Measurements from ENCODE around the gene SCTR. TPM values are rescaled to one million over a fixed set of nuclear protein-coding genes. Genes with fewer than 3 reads are reported as not detected.

Gene SCTR
- total RNA-seq, 1 donor from 2014 or later: not detected

GRCh38 chr2:119402645-119403560, 121.4 kb downstream of the SCTR start:
- Mint-ChIP-seq H3K9me3 (ENCODE audit: unreplicated experiment) (no peaks in the 10 kb centered on the region), H3K4me1 (ENCODE audit: unreplicated experiment) (no peaks in the 10 kb centered on the region), H3K27ac (ENCODE audit: unreplicated experiment) (no peak overlapping the region), H3K4me3 (ENCODE audit: unreplicated experiment) (no peak overlapping the region), H3K36me3 (ENCODE audit: unreplicated experiment) (no peaks in the 10 kb centered on the region), H3K27me3 (ENCODE audit: unreplicated experiment) (peaks cover 42% of the 10 kb centered on the region)
- peak; percentile 25 for DNase-seq (ENCODE audit: extremely low spot score, unreplicated experiment)
- no peak for TF ChIP-seq CTCF (IDR thresholded peaks at IDR 0.05)

- H3K9me3 Mint-ChIP-seq (ENCODE audit: unreplicated experiment): no peaks in the 10 kb centered on the region
- H3K4me3 Mint-ChIP-seq (ENCODE audit: unreplicated experiment): no peak overlapping the region
- no peak for TF ChIP-seq CTCF (IDR thresholded peaks at IDR 0.05)
- no peaks in the 10 kb centered on the region for H3K36me3 Mint-ChIP-seq (ENCODE audit: unreplicated experiment)
- H3K27ac Mint-ChIP-seq (ENCODE audit: unreplicated experiment): no peak overlapping the region
- no peak for DNase-seq (ENCODE audit: extremely low spot score, unreplicated experiment)
- H3K4me1 Mint-ChIP-seq (ENCODE audit: unreplicated experiment): no peaks in the 10 kb centered on the region
- H3K27me3 Mint-ChIP-seq (ENCODE audit: unreplicated experiment): peaks cover 42% of the 10 kb centered on the region
Observed at GRCh38 chr2:119402106-119402505, 122.2 kb downstream of the SCTR start.

GRCh38 chr2:119397196-119397595, 127.1 kb downstream of the SCTR start:
- H3K4me3 Mint-ChIP-seq (ENCODE audit: unreplicated experiment): no peak overlapping the region
- no peak for TF ChIP-seq CTCF (IDR thresholded peaks at IDR 0.05)
- no peaks in the 10 kb centered on the region for H3K36me3 Mint-ChIP-seq (ENCODE audit: unreplicated experiment)
- H3K9me3 Mint-ChIP-seq (ENCODE audit: unreplicated experiment): no peaks in the 10 kb centered on the region
- peaks cover 46% of the 10 kb centered on the region for H3K27me3 Mint-ChIP-seq (ENCODE audit: unreplicated experiment)
- DNase-seq (ENCODE audit: extremely low spot score, unreplicated experiment): no peak
- no peaks in the 10 kb centered on the region for H3K4me1 Mint-ChIP-seq (ENCODE audit: unreplicated experiment)
- no peak overlapping the region for H3K27ac Mint-ChIP-seq (ENCODE audit: unreplicated experiment)

GRCh38 chr2:119393971-119394748, 130.1 kb downstream of the SCTR start:
- Mint-ChIP-seq H3K27me3 (ENCODE audit: unreplicated experiment) (peaks cover 51% of the 10 kb centered on the region), H3K9me3 (ENCODE audit: unreplicated experiment) (no peaks in the 10 kb centered on the region), H3K27ac (ENCODE audit: unreplicated experiment) (no peak overlapping the region), H3K4me1 (ENCODE audit: unreplicated experiment) (no peaks in the 10 kb centered on the region), H3K4me3 (ENCODE audit: unreplicated experiment) (no peak overlapping the region), H3K36me3 (ENCODE audit: unreplicated experiment) (no peaks in the 10 kb centered on the region)
- no peak for DNase-seq (ENCODE audit: extremely low spot score, unreplicated experiment)
- no peak for TF ChIP-seq CTCF (IDR thresholded peaks at IDR 0.05)

Other genes with a start within 250 kb of the SCTR start
- gene C2orf76, start 157.6 kb downstream of the SCTR start, total RNA-seq: 11.1 and 11.5 TPM in 2 replicates
- gene DBI, start 157.5 kb downstream of the SCTR start, total RNA-seq: 57.7 and 59.2 TPM in 2 replicates
- gene TMEM37, start 92.6 kb downstream of the SCTR start, total RNA-seq: 0.21 and 0.40 TPM in 2 replicates
- gene CFAP221, start 20.0 kb upstream of the SCTR start, total RNA-seq: not detected in 2 replicates
- 7.4 and 7.6 TPM in 2 replicates for gene TMEM177, start 154.7 kb upstream of the SCTR start, total RNA-seq
- gene PTPN4, start 235.4 kb upstream of the SCTR start, total RNA-seq: 18.3 and 21.4 TPM in 2 replicates

Data from osteocyte (in vitro differentiated cells).